HEK293 (cell line): Measurements from ENCODE around the gene PGGHG.

ENCODE experiments used
- CTCF ChIP-seq: fragments of 450-650 bp; formaldehyde crosslinking; IDR thresholded peaks from 2 replicates; pipeline ENCODE4 v1.5.1; 2016; ENCODE audit warnings: missing biosample characterization, missing genetic modification characterization
- KLF1 ChIP-seq: fragments of 450-650 bp; formaldehyde crosslinking; IDR thresholded peaks from 2 replicates; pipeline ENCODE4 v1.5.1; 2016; ENCODE audit warnings: missing biosample characterization, missing genetic modification characterization
- TSHZ1 ChIP-seq: fragments of 450-650 bp; formaldehyde crosslinking; IDR thresholded peaks from 2 replicates; pipeline ENCODE4 v1.5.1; 2016; ENCODE audit warnings: missing biosample characterization, missing genetic modification characterization, borderline replicate concordance
- ZBTB26 ChIP-seq: fragments of 450-650 bp; formaldehyde crosslinking; optimal IDR thresholded peaks from 2 replicates; pipeline ENCODE3; 2016; ENCODE audit warnings: missing biosample characterization, mild to moderate bottlenecking, missing genetic modification characterization
- ZFHX2 ChIP-seq: fragments of 450-650 bp; formaldehyde crosslinking; conservative IDR thresholded peaks from 2 replicates; pipeline ENCODE4 v1.5.1; 2016; ENCODE audit warnings: missing biosample characterization, missing genetic modification characterization
- ZNF121 ChIP-seq: fragments of 450-650 bp; formaldehyde crosslinking; IDR thresholded peaks from 2 replicates; pipeline ENCODE4 v1.5.1; 2016; ENCODE audit warnings: missing biosample characterization, missing genetic modification characterization
- ZNF132 ChIP-seq: fragments of 450-650 bp; formaldehyde crosslinking; IDR thresholded peaks from 2 replicates; pipeline ENCODE4 v1.5.1; 2017; ENCODE audit warnings: missing biosample characterization, missing genetic modification characterization, borderline replicate concordance
- ZNF18 ChIP-seq: fragments of 450-650 bp; formaldehyde crosslinking; IDR thresholded peaks from 2 replicates; pipeline ENCODE4 v1.5.1; 2016; ENCODE audit warnings: missing biosample characterization, missing genetic modification characterization
- ZNF280D ChIP-seq: fragments of 450-650 bp; formaldehyde crosslinking; IDR thresholded peaks from 2 replicates; pipeline ENCODE4 v1.5.1; 2016; ENCODE audit warnings: missing biosample characterization, missing genetic modification characterization
- ZNF292 ChIP-seq: fragments of 450-650 bp; formaldehyde crosslinking; IDR thresholded peaks from 2 replicates; pipeline ENCODE4 v1.5.1; 2016; ENCODE audit warnings: low read depth, missing biosample characterization, missing genetic modification characterization, borderline replicate concordance
- ZNF335 ChIP-seq: fragments of 450-650 bp; formaldehyde crosslinking; conservative IDR thresholded peaks from 2 replicates; pipeline ENCODE4 v1.5.1; 2016; ENCODE audit warnings: missing biosample characterization, missing genetic modification characterization
- ZNF600 ChIP-seq: fragments of 450-650 bp; formaldehyde crosslinking; IDR thresholded peaks from 2 replicates; pipeline ENCODE4 v1.5.1; 2016; ENCODE audit warnings: missing biosample characterization, missing genetic modification characterization
- ZNF704 ChIP-seq: fragments of 450-650 bp; formaldehyde crosslinking; IDR thresholded peaks from 2 replicates; pipeline ENCODE4 v1.5.1; 2016; ENCODE audit warnings: missing biosample characterization, missing genetic modification characterization
- ZSCAN30 ChIP-seq: fragments of 450-650 bp; IDR thresholded peaks from 2 replicates; pipeline ENCODE4 v1.5.1; 2018; ENCODE audit warnings: missing biosample characterization, mild to moderate bottlenecking, missing genetic modification characterization, moderate library complexity

GRCh38 chr11:281486-282161 lies 7.3 kb upstream of the PGGHG start:
- no peak for TF ChIP-seq ZBTB26 (tag by site-specific recombination)
- no peak for TF ChIP-seq ZNF18 (tag by site-specific recombination)
- TF ChIP-seq ZFHX2 (tag by site-specific recombination) = no peak
- no peak for TF ChIP-seq ZNF121 (tag by site-specific recombination)
- no peak for TF ChIP-seq ZNF600
- TF ChIP-seq ZNF280D = no peak
- TF ChIP-seq ZSCAN30 (tag by site-specific recombination) = no peak
- no peak for TF ChIP-seq CTCF (tag by site-specific recombination)
- no peak for TF ChIP-seq ZNF292 (tag by site-specific recombination)
- no peak for TF ChIP-seq ZNF704 (tag by site-specific recombination)
- no peak for TF ChIP-seq ZNF335 (tag by site-specific recombination)
- TF ChIP-seq TSHZ1 = no peak
- TF ChIP-seq KLF1 (tag by site-specific recombination) = no peak
- no peak for TF ChIP-seq ZNF132 (tag by site-specific recombination)
